Measurements from ENCODE around the gene ITIH5.

DNA sequence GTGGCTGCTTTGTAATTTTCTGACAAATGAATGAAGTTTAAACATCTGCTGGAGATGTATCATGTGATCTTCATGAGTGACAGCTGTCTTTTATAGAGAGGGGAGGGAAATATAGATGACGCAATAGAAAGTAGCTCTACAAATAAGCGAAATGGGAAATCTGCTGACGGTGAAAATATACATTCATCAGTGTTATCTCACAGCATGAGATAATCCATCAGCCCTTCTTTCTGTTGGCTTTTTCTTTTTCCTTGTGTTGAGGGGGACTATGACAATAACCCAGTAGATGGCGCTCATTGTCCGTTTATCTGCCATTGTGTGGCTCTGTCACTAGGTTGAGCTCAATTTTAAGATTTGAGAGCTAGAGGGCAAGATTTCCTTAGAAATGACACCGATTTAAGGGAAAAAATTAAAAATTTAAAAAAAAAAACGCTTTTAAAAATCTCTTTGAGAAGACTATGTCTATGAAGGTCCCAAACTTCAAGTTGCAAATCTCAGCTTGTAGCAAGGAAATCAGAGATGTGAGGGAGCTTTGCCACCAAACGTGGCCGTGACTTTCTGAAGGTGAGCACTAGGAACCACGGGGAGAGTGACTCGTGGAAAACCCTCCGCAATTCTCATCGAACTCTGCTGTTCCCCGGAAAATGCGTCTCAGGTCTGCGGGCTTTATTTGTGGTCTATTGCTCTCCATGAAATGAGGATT, 141.3 kb downstream of the ITIH5 start:
- TF ChIP-seq, protein P1, sequence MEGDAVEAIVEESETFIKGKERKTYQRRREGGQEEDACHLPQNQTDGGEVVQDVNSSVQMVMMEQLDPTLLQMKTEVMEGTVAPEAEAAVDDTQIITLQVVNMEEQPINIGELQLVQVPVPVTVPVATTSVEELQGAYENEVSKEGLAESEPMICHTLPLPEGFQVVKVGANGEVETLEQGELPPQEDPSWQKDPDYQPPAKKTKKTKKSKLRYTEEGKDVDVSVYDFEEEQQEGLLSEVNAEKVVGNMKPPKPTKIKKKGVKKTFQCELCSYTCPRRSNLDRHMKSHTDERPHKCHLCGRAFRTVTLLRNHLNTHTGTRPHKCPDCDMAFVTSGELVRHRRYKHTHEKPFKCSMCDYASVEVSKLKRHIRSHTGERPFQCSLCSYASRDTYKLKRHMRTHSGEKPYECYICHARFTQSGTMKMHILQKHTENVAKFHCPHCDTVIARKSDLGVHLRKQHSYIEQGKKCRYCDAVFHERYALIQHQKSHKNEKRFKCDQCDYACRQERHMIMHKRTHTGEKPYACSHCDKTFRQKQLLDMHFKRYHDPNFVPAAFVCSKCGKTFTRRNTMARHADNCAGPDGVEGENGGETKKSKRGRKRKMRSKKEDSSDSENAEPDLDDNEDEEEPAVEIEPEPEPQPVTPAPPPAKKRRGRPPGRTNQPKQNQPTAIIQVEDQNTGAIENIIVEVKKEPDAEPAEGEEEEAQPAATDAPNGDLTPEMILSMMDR (IDR thresholded peaks at IDR 0.05; ENCODE audit: poor library complexity, severe bottlenecking) = peak; percentile 99
- TF ChIP-seq MXI1 (conservative IDR thresholded peaks at IDR 0.05; ENCODE audit: poor library complexity, severe bottlenecking) = no peak
- peak; percentile 95 for TF ChIP-seq SMC3 (conservative IDR thresholded peaks at IDR 0.05; ENCODE audit: poor library complexity)
- no peak for TF ChIP-seq TAF1 (IDR thresholded peaks at IDR 0.05; ENCODE audit: low read depth)
- TF ChIP-seq, protein P2, sequence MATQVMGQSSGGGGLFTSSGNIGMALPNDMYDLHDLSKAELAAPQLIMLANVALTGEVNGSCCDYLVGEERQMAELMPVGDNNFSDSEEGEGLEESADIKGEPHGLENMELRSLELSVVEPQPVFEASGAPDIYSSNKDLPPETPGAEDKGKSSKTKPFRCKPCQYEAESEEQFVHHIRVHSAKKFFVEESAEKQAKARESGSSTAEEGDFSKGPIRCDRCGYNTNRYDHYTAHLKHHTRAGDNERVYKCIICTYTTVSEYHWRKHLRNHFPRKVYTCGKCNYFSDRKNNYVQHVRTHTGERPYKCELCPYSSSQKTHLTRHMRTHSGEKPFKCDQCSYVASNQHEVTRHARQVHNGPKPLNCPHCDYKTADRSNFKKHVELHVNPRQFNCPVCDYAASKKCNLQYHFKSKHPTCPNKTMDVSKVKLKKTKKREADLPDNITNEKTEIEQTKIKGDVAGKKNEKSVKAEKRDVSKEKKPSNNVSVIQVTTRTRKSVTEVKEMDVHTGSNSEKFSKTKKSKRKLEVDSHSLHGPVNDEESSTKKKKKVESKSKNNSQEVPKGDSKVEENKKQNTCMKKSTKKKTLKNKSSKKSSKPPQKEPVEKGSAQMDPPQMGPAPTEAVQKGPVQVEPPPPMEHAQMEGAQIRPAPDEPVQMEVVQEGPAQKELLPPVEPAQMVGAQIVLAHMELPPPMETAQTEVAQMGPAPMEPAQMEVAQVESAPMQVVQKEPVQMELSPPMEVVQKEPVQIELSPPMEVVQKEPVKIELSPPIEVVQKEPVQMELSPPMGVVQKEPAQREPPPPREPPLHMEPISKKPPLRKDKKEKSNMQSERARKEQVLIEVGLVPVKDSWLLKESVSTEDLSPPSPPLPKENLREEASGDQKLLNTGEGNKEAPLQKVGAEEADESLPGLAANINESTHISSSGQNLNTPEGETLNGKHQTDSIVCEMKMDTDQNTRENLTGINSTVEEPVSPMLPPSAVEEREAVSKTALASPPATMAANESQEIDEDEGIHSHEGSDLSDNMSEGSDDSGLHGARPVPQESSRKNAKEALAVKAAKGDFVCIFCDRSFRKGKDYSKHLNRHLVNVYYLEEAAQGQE (IDR thresholded peaks at IDR 0.05; ENCODE audit: borderline replicate concordance) = no peak
- TF ChIP-seq POLR2AphosphoS5 (IDR thresholded peaks at IDR 0.05) = no peak
- peak; percentile 81 for TF ChIP-seq EP300 (conservative IDR thresholded peaks at IDR 0.05; ENCODE audit: poor library complexity, severe bottlenecking)
- TF ChIP-seq EZH2 (IDR thresholded peaks at IDR 0.05; ENCODE audit: borderline replicate concordance, insufficient read depth, low read length, poor library complexity, severe bottlenecking) = no peak
- peak; percentile 98 for TF ChIP-seq RAD21 (conservative IDR thresholded peaks at IDR 0.05)
